ENCODE data around the gene MLNR.

The MLNR gene

GRCh38 chr13:49247643-49248621 is 27.8 kb downstream of the MLNR start, which contains the start of gene CDADC1:
Gene CDADC1, plus strand, starts transcription at chr13:49247925. Its CDS starts 113 bp downstream, at chr13:49248038.
- Histone ChIP-seq H3K4me1 (ENCODE audit: control insufficient read depth, insufficient read depth, low read length, poor library complexity, severe bottlenecking) (peaks cover 4% of the 10 kb centered on the region), H3K9me3 (ENCODE audit: control insufficient read depth, low read length) (no peaks in the 10 kb centered on the region), H3K27ac (ENCODE audit: insufficient read depth, low read length, poor library complexity, severe bottlenecking) (peak within 1 kb of the TSS; percentile 62), H3K4me3 (ENCODE audit: insufficient read depth, low read depth, low read length, poor library complexity, severe bottlenecking) (peak within 1 kb of the TSS; percentile 68), H3K27me3 (replicated peaks; ENCODE audit: control insufficient read depth, insufficient read depth, low read length, poor library complexity, severe bottlenecking) (no peaks in the 10 kb centered on the region), H3K36me3 (ENCODE audit: control insufficient read depth, insufficient read depth, low read length) (no peaks in the 10 kb centered on the region)
- peak; percentile 72 to 87 (median 83) for DNase-seq

- no peak for DNase-seq
- Histone ChIP-seq H3K4me3 (ENCODE audit: insufficient read depth, low read depth, low read length, poor library complexity, severe bottlenecking) (peak overlapping the region; percentile 68), H3K4me1 (ENCODE audit: control insufficient read depth, insufficient read depth, low read length, poor library complexity, severe bottlenecking) (peaks cover 5% of the 10 kb centered on the region), H3K36me3 (ENCODE audit: control insufficient read depth, insufficient read depth, low read length) (no peaks in the 10 kb centered on the region), H3K9me3 (ENCODE audit: control insufficient read depth, low read length) (no peaks in the 10 kb centered on the region), H3K27ac (ENCODE audit: insufficient read depth, low read length, poor library complexity, severe bottlenecking) (peak overlapping the region; percentile 62), H3K27me3 (replicated peaks; ENCODE audit: control insufficient read depth, insufficient read depth, low read length, poor library complexity, severe bottlenecking) (no peaks in the 10 kb centered on the region)
These were observed 28.5 kb downstream of the MLNR start for GRCh38 chr13:49248622-49249002.

- H3K36me3 ChIP-seq (ENCODE audit: control insufficient read depth, insufficient read depth, low read length): no peaks in the 10 kb centered on the region
These were observed 31.2 kb downstream of the MLNR start for GRCh38 chr13:49251326-49251725.

GRCh38 chr13:49253310-49253709 is 33.2 kb downstream of the MLNR start:
- no peaks in the 10 kb centered on the region for H3K9me3 ChIP-seq (ENCODE audit: control insufficient read depth, low read length)
- H3K36me3 ChIP-seq (ENCODE audit: control insufficient read depth, insufficient read depth, low read length): no peaks in the 10 kb centered on the region
- no peak for DNase-seq
- H3K27me3 ChIP-seq (replicated peaks; ENCODE audit: control insufficient read depth, insufficient read depth, low read length, poor library complexity, severe bottlenecking): no peaks in the 10 kb centered on the region
- no peak overlapping the region for H3K4me3 ChIP-seq (ENCODE audit: insufficient read depth, low read depth, low read length, poor library complexity, severe bottlenecking)
- no peak overlapping the region for H3K27ac ChIP-seq (ENCODE audit: insufficient read depth, low read length, poor library complexity, severe bottlenecking)
- peaks cover 10% of the 10 kb centered on the region for H3K4me1 ChIP-seq (ENCODE audit: control insufficient read depth, insufficient read depth, low read length, poor library complexity, severe bottlenecking)

More at GRCh38 chr13:49251326-49251725, 31.2 kb downstream of the MLNR start:
- peaks cover 10% of the 10 kb centered on the region for H3K4me1 ChIP-seq (ENCODE audit: control insufficient read depth, insufficient read depth, low read length, poor library complexity, severe bottlenecking)
- no peaks in the 10 kb centered on the region for H3K9me3 ChIP-seq (ENCODE audit: control insufficient read depth, low read length)
- H3K4me3 ChIP-seq (ENCODE audit: insufficient read depth, low read depth, low read length, poor library complexity, severe bottlenecking): no peak overlapping the region
- no peak overlapping the region for H3K27ac ChIP-seq (ENCODE audit: insufficient read depth, low read length, poor library complexity, severe bottlenecking)
- DNase-seq: no peak
- H3K27me3 ChIP-seq (replicated peaks; ENCODE audit: control insufficient read depth, insufficient read depth, low read length, poor library complexity, severe bottlenecking): no peaks in the 10 kb centered on the region

- Histone ChIP-seq H3K36me3 (ENCODE audit: control insufficient read depth, insufficient read depth, low read length) (no peaks in the 10 kb centered on the region), H3K4me1 (ENCODE audit: control insufficient read depth, insufficient read depth, low read length, poor library complexity, severe bottlenecking) (peaks cover 10% of the 10 kb centered on the region), H3K4me3 (ENCODE audit: insufficient read depth, low read depth, low read length, poor library complexity, severe bottlenecking) (no peak overlapping the region), H3K9me3 (ENCODE audit: control insufficient read depth, low read length) (no peaks in the 10 kb centered on the region), H3K27ac (ENCODE audit: insufficient read depth, low read length, poor library complexity, severe bottlenecking) (no peak overlapping the region), H3K27me3 (replicated peaks; ENCODE audit: control insufficient read depth, insufficient read depth, low read length, poor library complexity, severe bottlenecking) (no peaks in the 10 kb centered on the region)
- no peak for DNase-seq
These were observed 33.9 kb downstream of the MLNR start for GRCh38 chr13:49254007-49254406.

GRCh38 chr13:49256841-49257240 is 36.7 kb downstream of the MLNR start:
- peaks cover 10% of the 10 kb centered on the region for H3K4me1 ChIP-seq (ENCODE audit: control insufficient read depth, insufficient read depth, low read length, poor library complexity, severe bottlenecking)
- H3K9me3 ChIP-seq (ENCODE audit: control insufficient read depth, low read length): no peaks in the 10 kb centered on the region
- no peaks in the 10 kb centered on the region for H3K27me3 ChIP-seq (replicated peaks; ENCODE audit: control insufficient read depth, insufficient read depth, low read length, poor library complexity, severe bottlenecking)
- peaks cover 17% of the 10 kb centered on the region for H3K36me3 ChIP-seq (ENCODE audit: control insufficient read depth, insufficient read depth, low read length)
- no peak overlapping the region for H3K4me3 ChIP-seq (ENCODE audit: insufficient read depth, low read depth, low read length, poor library complexity, severe bottlenecking)
- no peak for DNase-seq
- H3K27ac ChIP-seq (ENCODE audit: insufficient read depth, low read length, poor library complexity, severe bottlenecking): no peak overlapping the region

- Histone ChIP-seq H3K27me3 (replicated peaks; ENCODE audit: control insufficient read depth, insufficient read depth, low read length, poor library complexity, severe bottlenecking) (no peaks in the 10 kb centered on the region), H3K9me3 (ENCODE audit: control insufficient read depth, low read length) (no peaks in the 10 kb centered on the region), H3K27ac (ENCODE audit: insufficient read depth, low read length, poor library complexity, severe bottlenecking) (peak overlapping the region; percentile 43), H3K4me3 (ENCODE audit: insufficient read depth, low read depth, low read length, poor library complexity, severe bottlenecking) (peak overlapping the region; percentile 53), H3K4me1 (ENCODE audit: control insufficient read depth, insufficient read depth, low read length, poor library complexity, severe bottlenecking) (peaks cover 10% of the 10 kb centered on the region), H3K36me3 (ENCODE audit: control insufficient read depth, insufficient read depth, low read length) (peaks cover 17% of the 10 kb centered on the region)
- no peak for DNase-seq
These were observed 38.1 kb downstream of the MLNR start for GRCh38 chr13:49258089-49258796.

GRCh38 chr13:49259586-49259985 is 39.4 kb downstream of the MLNR start:
- Histone ChIP-seq H3K4me3 (ENCODE audit: insufficient read depth, low read depth, low read length, poor library complexity, severe bottlenecking) (no peak overlapping the region), H3K9me3 (ENCODE audit: control insufficient read depth, low read length) (no peaks in the 10 kb centered on the region), H3K36me3 (ENCODE audit: control insufficient read depth, insufficient read depth, low read length) (peaks cover 17% of the 10 kb centered on the region), H3K4me1 (ENCODE audit: control insufficient read depth, insufficient read depth, low read length, poor library complexity, severe bottlenecking) (peaks cover 4% of the 10 kb centered on the region), H3K27me3 (replicated peaks; ENCODE audit: control insufficient read depth, insufficient read depth, low read length, poor library complexity, severe bottlenecking) (no peaks in the 10 kb centered on the region), H3K27ac (ENCODE audit: insufficient read depth, low read length, poor library complexity, severe bottlenecking) (no peak overlapping the region)
- DNase-seq: no peak

- Histone ChIP-seq H3K27me3 (replicated peaks; ENCODE audit: control insufficient read depth, insufficient read depth, low read length, poor library complexity, severe bottlenecking) (no peaks in the 10 kb centered on the region), H3K9me3 (ENCODE audit: control insufficient read depth, low read length) (no peaks in the 10 kb centered on the region), H3K36me3 (ENCODE audit: control insufficient read depth, insufficient read depth, low read length) (peaks cover 23% of the 10 kb centered on the region), H3K27ac (ENCODE audit: insufficient read depth, low read length, poor library complexity, severe bottlenecking) (no peak overlapping the region), H3K4me1 (ENCODE audit: control insufficient read depth, insufficient read depth, low read length, poor library complexity, severe bottlenecking) (peaks cover 4% of the 10 kb centered on the region), H3K4me3 (ENCODE audit: insufficient read depth, low read depth, low read length, poor library complexity, severe bottlenecking) (no peak overlapping the region)
- DNase-seq: no peak
These were observed 42.5 kb downstream of the MLNR start for GRCh38 chr13:49262634-49263033.

GRCh38 chr13:49265822-49266221 is 45.7 kb downstream of the MLNR start:
- DNase-seq: no peak
- Histone ChIP-seq H3K4me3 (ENCODE audit: insufficient read depth, low read depth, low read length, poor library complexity, severe bottlenecking) (no peak overlapping the region), H3K9me3 (ENCODE audit: control insufficient read depth, low read length) (no peaks in the 10 kb centered on the region), H3K36me3 (ENCODE audit: control insufficient read depth, insufficient read depth, low read length) (peaks cover 19% of the 10 kb centered on the region), H3K4me1 (ENCODE audit: control insufficient read depth, insufficient read depth, low read length, poor library complexity, severe bottlenecking) (no peaks in the 10 kb centered on the region), H3K27me3 (replicated peaks; ENCODE audit: control insufficient read depth, insufficient read depth, low read length, poor library complexity, severe bottlenecking) (no peaks in the 10 kb centered on the region), H3K27ac (ENCODE audit: insufficient read depth, low read length, poor library complexity, severe bottlenecking) (no peak overlapping the region)

Measured in effector memory CD4-positive, alpha-beta T cell (primary cell).